GM18502 (cell line): ENCODE measurements around the gene BCKDHA.
A peak's percentile ranks its signal among the peaks of the same experiment; 100 is the strongest.
"Not testable (repeated sequence)": the region's sequence is repeated elsewhere in the genome, so short reads cannot be mapped to it uniquely, and the experiment has no call there.

Source experiments
- ATAC-seq: cut with Tn5 transposase; IDR thresholded peaks from one replicate; pipeline ENCODE4 v1.9.1; 2021; ENCODE audit warnings: mild to moderate bottlenecking; ENCODE audit not compliant: unreplicated experiment, poor library complexity

The BCKDHA gene

GRCh38 chr19:41364524-41365391, 32.9 kb upstream of the BCKDHA start:
- no peak for ATAC-seq

DNA sequence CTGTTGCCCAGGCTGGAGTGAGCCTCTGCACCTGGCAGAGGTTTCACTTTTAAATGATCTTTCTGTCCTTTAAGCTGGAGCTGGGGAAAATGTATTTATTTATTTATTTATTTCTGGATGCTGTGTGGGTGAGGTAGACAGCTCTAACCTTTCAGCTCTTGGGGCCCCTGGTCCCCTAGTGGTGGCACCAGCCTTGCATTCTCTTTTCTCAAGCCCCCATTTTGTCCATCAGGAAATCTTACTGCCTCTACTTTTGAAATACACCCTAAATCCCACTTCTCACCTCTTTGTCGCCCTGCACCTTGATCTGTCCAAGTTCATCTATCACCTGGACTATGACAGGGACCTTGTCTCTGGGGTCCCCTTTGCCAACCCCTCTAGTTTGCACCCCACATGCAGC, 31.5 kb upstream of the BCKDHA start:
- ATAC-seq: no peak

- ATAC-seq: no peak
Observed at GRCh38 chr19:41367848-41368301, 29.7 kb upstream of the BCKDHA start.

GRCh38 chr19:41369769-41370168, 27.8 kb upstream of the BCKDHA start:
- ATAC-seq: no peak

- not testable (repeated sequence) for ATAC-seq
Observed at GRCh38 chr19:41371119-41371518, 26.5 kb upstream of the BCKDHA start.

DNA sequence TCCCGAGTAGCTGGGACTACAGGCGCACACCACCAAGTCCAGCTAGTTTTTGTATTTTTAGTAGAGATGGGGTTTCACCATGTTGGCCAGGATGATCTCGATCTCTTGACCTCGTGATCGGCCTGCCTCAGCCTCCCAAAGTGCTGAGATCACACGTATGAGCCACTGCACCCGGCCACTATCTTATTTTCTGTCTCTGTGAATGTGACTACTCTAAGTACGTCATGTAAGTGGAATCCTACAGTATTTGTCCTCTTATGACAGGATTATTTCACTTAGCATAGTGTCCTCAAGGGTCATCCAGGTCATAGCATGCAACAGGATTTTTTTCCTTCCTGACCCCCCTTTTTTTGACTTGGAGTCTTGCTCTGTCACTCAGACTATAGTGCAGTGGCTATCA, 26.1 kb upstream of the BCKDHA start:
- no peak for ATAC-seq

GRCh38 chr19:41372501-41372900, 25.1 kb upstream of the BCKDHA start:
- no peak for ATAC-seq

- ATAC-seq: no peak
Observed at GRCh38 chr19:41373993-41374392, 23.6 kb upstream of the BCKDHA start.

DNA sequence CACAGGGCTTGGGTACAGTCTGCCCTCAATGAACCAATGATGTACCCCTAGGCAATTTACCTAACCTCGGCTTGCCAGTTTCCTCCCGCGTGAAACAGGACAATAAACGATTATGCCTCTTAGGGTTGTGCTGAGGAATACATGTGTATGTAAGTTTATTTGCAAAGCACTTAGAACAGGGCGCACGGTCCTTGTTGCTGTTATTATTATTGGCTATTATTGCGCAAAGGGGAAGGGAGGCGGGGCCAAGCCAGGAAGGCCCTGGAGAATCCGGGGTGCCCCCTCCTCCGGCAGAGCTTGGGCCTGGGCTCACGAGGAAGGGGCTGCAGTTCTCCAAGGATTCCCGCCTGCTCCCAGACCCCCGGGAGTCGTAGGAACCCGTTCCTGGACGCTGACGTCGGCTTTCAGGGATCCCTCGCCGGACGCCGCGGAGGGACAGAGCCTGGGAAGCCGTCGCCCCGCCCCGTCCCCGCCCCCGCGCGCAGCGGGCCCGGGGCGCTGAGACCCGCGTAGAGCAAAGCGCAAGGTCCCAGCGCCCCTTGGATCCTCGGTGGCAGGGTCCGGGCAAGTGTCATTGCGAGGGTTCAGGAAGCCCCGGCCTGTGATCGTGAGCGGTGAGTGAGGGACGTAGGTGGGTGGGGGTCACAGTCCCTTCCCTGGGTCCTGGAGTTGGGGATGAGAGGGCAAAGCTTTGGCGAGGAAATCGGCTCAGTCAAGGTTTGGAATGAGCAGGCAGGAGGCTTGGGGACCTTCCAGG, 21.2 kb upstream of the BCKDHA start, which contains the start of gene TMEM91:
Gene TMEM91, plus strand, starts transcription at position 293 of the 757 bp plus-strand sequence. CDS start 1,777 bp downstream, outside the sequence.
- ATAC-seq: no peak

DNA sequence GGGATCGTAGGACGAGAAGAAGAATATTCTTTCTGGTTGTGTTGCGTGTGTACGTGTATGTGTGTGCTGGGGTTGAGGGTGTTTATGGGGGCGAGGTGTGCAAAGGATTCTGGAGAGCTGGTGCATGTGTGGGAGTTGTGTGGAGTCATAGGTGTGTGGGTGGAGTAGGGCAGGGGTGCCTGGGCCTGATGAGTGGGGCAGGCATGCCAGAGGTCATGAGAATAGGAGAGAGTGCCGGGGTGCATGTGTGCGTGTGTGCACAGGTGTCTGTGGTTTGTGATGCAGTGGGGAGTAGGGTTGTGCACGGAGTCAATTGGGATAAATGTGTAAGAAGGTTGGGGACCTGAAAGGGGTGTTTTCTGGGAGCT, 20.6 kb upstream of the BCKDHA start:
- no peak for ATAC-seq

DNA sequence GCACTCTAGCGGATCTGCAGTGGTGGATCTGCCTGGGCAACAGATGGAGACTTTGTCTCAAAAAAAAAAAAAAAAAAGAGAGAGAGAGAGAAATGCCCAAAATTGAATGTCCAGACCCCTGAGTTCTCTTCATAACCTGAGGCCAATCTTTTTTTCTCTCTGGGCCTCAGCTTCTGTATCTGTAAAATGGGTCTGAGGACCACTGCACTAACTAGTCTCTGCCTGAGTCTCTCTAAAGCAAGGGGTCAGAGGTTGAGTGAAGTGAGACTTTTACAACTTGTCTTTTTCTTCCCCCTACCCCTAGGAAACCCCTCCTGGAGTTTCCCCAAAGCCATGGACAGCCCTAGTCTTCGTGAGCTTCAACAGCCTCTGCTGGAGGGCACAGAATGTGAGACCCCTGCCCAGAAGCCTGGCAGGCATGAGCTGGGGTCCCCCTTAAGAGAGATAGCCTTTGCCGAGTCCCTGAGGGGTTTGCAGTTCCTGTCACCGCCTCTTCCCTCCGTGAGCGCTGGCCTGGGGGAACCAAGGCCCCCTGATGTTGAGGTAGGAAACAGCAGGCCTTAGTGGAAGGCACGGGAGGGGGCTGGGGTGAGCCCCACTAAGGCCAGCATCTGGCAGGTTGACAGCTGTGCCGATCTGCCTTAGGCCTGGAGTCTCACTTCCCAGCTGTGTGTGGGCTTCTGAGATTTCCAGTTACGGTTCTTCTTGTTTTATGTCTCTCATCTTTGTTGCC, 19.5 kb upstream of the BCKDHA start:
- peak; percentile 66 for ATAC-seq

GRCh38 chr19:41381536-41381935, 16.1 kb upstream of the BCKDHA start:
- not testable (repeated sequence) for ATAC-seq

DNA sequence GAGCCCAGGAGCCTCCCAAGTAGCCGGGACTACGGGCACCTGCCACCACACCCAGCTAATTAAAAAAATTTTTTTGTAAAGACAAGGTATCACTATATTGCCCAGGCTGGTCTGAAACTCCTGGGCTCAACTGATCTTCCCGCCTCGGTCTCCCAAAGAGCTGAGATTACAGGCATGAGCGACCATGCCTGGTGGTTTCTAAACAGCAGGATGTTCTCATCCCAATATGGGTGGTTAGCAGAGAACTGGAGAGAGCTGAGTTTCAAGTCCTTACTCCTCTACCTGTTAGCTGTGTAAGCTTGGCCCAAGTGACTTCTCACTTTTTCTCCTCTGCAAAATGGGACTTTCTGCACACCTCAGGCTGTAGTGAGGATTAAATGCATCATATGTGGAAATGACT, 13.3 kb upstream of the BCKDHA start:
- ATAC-seq: no peak

DNA sequence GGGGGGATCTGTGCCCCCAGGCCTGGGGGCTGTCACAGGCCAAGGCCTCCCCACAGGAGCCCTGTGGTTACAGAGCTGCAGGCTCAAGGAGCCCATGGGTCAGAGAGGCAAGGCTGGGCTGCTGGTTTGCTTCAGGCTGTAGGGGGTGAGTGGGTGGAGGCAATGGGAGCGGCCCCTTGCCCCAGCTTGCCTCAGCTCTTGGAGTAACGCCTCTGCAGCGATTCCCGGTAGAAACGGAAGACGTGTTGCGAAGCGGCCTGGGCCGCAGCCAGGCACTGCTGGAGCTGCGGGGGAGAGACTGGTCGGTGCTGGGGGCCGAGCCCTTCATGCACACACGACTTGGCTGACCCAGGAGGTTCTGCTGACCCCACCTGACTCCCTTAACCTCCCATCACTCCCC, 11.2 kb upstream of the BCKDHA start:
- ATAC-seq: no peak

GRCh38 chr19:41391618-41392017, 6.0 kb upstream of the BCKDHA start:
- ATAC-seq: no peak

GRCh38 chr19:41392775-41393174, 4.8 kb upstream of the BCKDHA start:
- ATAC-seq: no peak

DNA sequence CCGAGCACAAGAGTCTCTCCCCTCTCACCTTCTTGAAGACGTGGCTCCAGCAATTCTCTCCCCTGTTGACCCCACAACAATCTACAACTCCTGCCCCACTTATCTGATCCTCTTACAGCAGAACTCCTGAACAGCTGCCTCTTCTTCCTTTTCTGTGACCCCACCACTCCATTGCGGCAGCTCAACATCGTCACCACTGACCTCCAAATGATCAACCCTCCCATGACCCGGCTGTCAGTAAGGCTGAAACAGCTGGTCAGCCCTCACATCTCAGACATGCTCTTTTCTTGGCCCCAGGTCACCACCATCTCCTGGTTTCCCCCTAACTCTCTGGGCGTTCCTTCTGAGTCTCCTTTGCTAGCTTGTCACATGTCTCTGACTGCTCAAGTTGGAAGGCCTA, 2.3 kb upstream of the BCKDHA start:
- ATAC-seq: no peak

DNA sequence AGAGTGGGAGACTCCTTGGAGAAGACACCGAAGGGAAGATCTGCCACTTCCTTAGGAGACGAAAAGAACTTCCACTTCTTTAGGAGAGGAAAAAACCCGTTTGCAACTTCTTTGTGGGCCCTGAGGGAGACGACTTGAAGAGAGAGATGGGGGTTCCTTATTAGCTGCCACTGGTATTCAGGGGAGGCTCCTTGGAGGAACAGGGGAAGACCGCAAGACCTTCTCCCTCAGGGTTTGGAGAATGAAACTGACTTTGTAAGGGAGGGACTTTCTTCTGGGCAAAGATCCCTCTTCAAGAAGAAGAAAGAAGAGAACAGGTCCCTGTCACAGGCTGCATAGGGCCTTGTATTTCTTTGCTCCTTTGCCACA, 416 bp downstream of the BCKDHA start:
- ATAC-seq: no peak

DNA sequence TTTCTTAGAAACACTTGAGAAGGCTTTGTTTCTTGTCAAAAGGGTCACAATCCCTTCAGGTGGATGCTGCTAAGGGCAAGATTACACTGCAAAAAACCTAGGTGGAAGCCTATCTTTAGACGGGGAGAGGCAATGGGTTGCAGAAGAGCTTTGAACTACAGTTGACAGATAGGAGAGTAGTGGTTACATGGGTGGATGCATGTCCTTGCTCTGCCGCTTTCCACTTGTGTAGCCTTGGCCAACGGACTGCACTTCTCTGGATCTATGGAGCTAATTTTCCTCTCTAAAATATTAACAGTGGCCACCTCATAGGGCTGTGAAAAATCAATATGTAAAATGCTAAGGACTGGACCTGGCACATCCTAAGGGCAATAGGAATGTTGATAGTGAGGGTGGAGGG, 980 bp downstream of the BCKDHA start:
- ATAC-seq: no peak

- no peak for ATAC-seq
Observed at GRCh38 chr19:41399091-41399490, 1.5 kb downstream of the BCKDHA start.

- ATAC-seq: no peak
Observed at GRCh38 chr19:41399525-41399924, 1.9 kb downstream of the BCKDHA start.
